Peyer's patch (tissue), 4 donors: ENCODE measurements around the gene PPP1R14D.

ENCODE experiments used
- CTCF ChIP-seq, 6 experiments: fragments of 450-650 bp in 4 of 6; fragments of 200-600 bp in 2 of 6; sonication (generic) in 1 of 6; IDR thresholded peaks; one replicate each; pipeline ENCODE4 v1.5.1; 2017 to 2019; ENCODE audit warnings: antibody characterized with exemption in 6 of 6, mild to moderate bottlenecking in 3 of 6, moderate library complexity in 1 of 6
- POLR2A ChIP-seq, 2 donors: fragments of 450-650 bp; IDR thresholded peaks; one replicate each; pipeline ENCODE4 v1.5.1; 2017; ENCODE audit warnings: antibody characterized with exemption in 2 of 2, mild to moderate bottlenecking in 2 of 2, moderate library complexity in 2 of 2

GRCh38 chr15:40847223-40847961 lies 18.9 kb upstream of the PPP1R14D start:
- TF ChIP-seq CTCF (IDR thresholded peaks at IDR 0.05) (peak in 3 of 6 experiments; percentile 46 to 55 (median 48)), POLR2A (IDR thresholded peaks at IDR 0.05) (peak; percentile 62 to 96)
